Right cardiac atrium (tissue), 5 donors: Measurements from ENCODE around the gene HIC2. TPM values are rescaled to one million over a fixed set of nuclear protein-coding genes. Genes with fewer than 3 reads are reported as not detected.
"Not testable (repeated sequence)": the region's sequence is repeated elsewhere in the genome, so short reads cannot be mapped to it uniquely, and the experiment has no call there.

Experiments used
- ATAC-seq, 2 donors: fragments of 200-7000 bp; cut with Tn5 transposase; one replicate each; pipeline versions ENCODE4 v1.8.0 to v1.9.1; 2020; ENCODE audit warnings: moderate library complexity in 2 of 2, mild to moderate bottlenecking in 1 of 2
- DNase-seq, 3 donors: peaks; one replicate each; pipeline ENCODE4 v3.0.0-alpha.2; 2020
- H3K27ac ChIP-seq: one replicate; pipeline ENCODE4 v1.5.1; 2013; ENCODE audit warnings: mild to moderate bottlenecking, low read length, control low read depth, moderate library complexity
- H3K27me3 ChIP-seq: one replicate; pipeline ENCODE4 v1.6.1; 2013; ENCODE audit not compliant: control insufficient read depth, insufficient read depth
- H3K4me1 ChIP-seq: one replicate; pipeline ENCODE4 v1.6.1; 2013; ENCODE audit warnings: low read length; ENCODE audit not compliant: control insufficient read depth, insufficient read depth
- H3K4me3 ChIP-seq: one replicate; pipeline ENCODE4 v1.5.1; 2013; ENCODE audit warnings: low read length, control low read depth
- H3K9me3 ChIP-seq: one replicate; pipeline ENCODE4 v1.6.1; 2013; ENCODE audit warnings: low read length; ENCODE audit not compliant: control insufficient read depth
- WGBS: extraction: QIAGEN DNeasy Blood & Tissue Kit; methylation state at CpG from one replicate; pipeline ENCODE4 v1.1.7; 2013; 5-methylcytosine and 5-hydroxymethylcytosine counted together
- intact Hi-C, 4 donors: fragments of 100-400 bp; cut with DNase I; formaldehyde crosslinking; loops; one replicate each; pipeline versions ENCODE4 v1.11.0 to v1.14.0; 2022 to 2023
- polyA plus RNA-seq: library from polyadenylated mRNA; stranded (reverse); fragments of 200-250 nt; gene quantifications from one replicate; pipeline ENCODE4 v1.2.3, GENCODE V29; 2013
- total RNA-seq, 4 donors: library from RNA; stranded (reverse); fragmentation: NEBNext Ultra II Directional; extraction: Animal tissue kit (Norgen Biotek cat#: 25700); gene quantifications; one replicate each; pipeline ENCODE4 v1.2.1, GENCODE V29; 2021
- donor health status: healthy with polysubstance abuse.
- donor health status: DM: no; HTN: yes; CAD: no.
- donor health status: DM: no; HTN: no; CAD: no.
- donor health status: DM: no; HTN: yes; CAD: no; lungs with severe emphysema.
- donor health status: DM: yes; HTN: yes; CAD: no.

The HIC2 gene
- total and polyA plus RNA-seq, 5 donors: 1.1 to 2.1 (median 1.8) TPM

DNA sequence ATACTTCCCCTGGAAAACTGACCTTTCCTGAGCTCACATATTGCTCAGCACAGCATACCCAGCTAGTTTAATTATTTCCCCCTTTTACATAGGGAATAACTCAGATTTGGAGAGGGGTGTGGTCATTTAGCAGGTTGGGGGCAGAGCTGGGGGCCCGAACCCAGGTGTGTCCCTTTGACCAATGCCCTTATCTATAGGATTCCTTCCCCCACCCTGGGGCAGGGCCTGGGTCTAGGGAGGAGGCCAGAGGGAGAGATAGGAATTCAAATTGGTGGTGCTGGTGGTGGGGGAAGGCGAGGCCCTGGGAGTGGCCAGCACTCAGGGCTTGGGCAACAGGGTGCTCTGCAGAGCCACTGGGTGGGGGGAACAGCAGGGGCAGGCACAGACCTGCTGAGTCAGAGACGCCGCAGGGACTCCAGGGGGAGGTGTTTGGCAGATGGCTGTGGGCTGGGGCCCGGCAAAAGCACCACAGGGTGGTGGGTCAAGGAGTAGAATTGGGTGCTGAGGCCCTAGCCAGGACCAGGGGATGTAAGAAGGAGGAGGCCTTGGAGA lies 14.3 kb upstream of the HIC2 start:
- 81% methylated on average over 1 of the region's 5 CpGs for WGBS
- H3K4me3 ChIP-seq, H3K27me3 ChIP-seq, ATAC-seq, DNase-seq, H3K27ac ChIP-seq, H3K9me3 ChIP-seq, H3K4me1 ChIP-seq, intact Hi-C loops: not testable (repeated sequence)

DNA sequence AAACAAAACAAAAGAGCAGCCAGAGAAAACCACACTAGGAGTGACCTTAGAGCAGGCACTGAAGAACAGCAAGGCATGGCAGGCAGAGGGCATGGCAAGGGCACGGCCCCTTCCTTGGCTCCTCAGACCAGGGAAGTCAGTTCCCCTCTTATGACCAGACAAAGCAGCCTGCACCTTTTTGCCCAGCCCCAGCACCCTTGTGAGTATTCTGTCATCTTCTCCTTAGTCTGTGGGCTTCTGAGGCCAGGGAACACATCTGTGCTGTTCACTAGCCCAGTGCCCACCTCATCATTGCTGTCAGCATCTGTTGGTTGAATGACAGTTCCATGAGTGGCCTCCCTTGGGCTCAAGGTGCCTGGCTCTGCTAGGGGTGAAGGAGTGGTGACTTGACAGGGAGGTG lies 10.0 kb upstream of the HIC2 start:
- DNase-seq, ATAC-seq: not testable (repeated sequence)

DNA sequence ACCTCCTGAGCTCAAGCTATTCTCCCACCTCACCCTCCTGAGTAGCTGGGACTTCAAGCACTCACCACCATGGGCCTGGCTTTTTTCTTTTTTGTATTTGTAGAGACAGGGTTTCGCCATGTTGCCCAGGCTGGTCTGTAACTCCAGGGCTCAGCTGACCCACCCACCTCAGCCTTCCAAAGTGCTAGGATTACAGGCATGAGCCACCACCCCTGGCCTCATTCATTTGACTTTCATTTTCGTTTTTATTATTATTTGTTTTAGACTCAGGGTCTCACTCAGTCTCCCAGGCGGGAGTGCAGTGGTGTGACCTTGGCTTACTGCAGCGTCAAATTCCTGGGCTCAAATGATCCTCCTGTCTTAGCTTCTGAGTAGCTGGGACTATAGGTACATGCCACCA lies 9.4 kb upstream of the HIC2 start:
- H3K4me3 ChIP-seq, H3K27me3 ChIP-seq, DNase-seq, H3K4me1 ChIP-seq, H3K27ac ChIP-seq, intact Hi-C loops, ATAC-seq, H3K9me3 ChIP-seq: not testable (repeated sequence)
- 60% methylated on average over 1 of the region's 4 CpGs for WGBS

More for the DNA sequence above, 10.0 kb upstream of the HIC2 start:
- H3K4me3 ChIP-seq, H3K27ac ChIP-seq, intact Hi-C loops, H3K27me3 ChIP-seq, H3K4me1 ChIP-seq, H3K9me3 ChIP-seq: not testable (repeated sequence)
- 100% methylated on average over 1 of the region's 1 CpG for WGBS

GRCh38 chr22:21416375-21416774 lies 796 bp upstream of the HIC2 start:
- H3K27ac ChIP-seq, H3K4me3 ChIP-seq, intact Hi-C loops, H3K4me1 ChIP-seq, H3K27me3 ChIP-seq, H3K9me3 ChIP-seq: not testable (repeated sequence)
- ATAC-seq: peak; percentile 7 to 37
- DNase-seq: peak in 1 of 3 donors; percentile 3
- WGBS: 27% methylated on average over 6 of the region's 25 CpGs

GRCh38 chr22:21417853-21418252 lies 682 bp downstream of the HIC2 start:
- ATAC-seq (peak; percentile 19 to 24), DNase-seq (peak; percentile 37 to 81 (median 74))
- H3K27ac ChIP-seq, intact Hi-C loops, H3K27me3 ChIP-seq, H3K9me3 ChIP-seq, H3K4me1 ChIP-seq: not testable (repeated sequence)
- H3K4me3 ChIP-seq: peak overlapping the region; percentile 57
- WGBS: under 1% methylated on average over 18 of the region's 33 CpGs

- H3K9me3 ChIP-seq, ATAC-seq: not testable (repeated sequence)
- 76% methylated on average over 5 of the region's 15 CpGs for WGBS
Observed at GRCh38 chr22:21418974-21419638, 1.9 kb downstream of the HIC2 start.

DNA sequence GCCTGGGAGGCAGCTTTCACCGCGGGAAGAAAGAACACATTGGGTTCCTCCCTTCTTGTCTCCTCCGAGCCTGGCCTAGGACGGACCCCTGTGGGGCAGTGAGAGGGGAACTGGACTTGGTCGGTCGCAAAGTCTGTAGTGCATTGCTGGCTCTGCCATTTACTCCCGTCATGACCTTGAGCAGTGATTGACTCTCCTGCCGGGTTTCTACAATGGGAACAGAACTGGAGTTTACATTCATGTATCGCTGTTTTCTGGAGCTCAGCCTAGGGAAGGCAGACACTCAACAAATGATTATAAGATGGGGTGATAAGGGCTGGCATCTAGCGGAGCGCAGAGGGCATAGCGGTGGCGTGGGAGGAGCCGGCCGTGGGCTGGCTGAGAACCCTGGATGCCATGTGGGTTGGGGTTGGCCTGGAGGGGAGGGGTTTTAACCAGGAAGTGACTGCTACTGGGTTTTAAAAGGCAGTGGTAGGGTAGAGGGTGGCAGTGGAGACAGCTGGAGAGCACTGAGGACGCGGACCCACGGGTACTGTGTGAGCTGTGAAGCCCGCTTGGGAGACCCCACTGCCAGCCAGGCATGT lies 3.1 kb downstream of the HIC2 start:
- H3K27me3 ChIP-seq, H3K27ac ChIP-seq, intact Hi-C loops, H3K4me1 ChIP-seq, DNase-seq, ATAC-seq, H3K9me3 ChIP-seq, H3K4me3 ChIP-seq: not testable (repeated sequence)
- WGBS: 39% methylated on average over 5 of the region's 19 CpGs

More at GRCh38 chr22:21418974-21419638, 1.9 kb downstream of the HIC2 start:
- H3K4me3 ChIP-seq, intact Hi-C loops, H3K27me3 ChIP-seq, H3K4me1 ChIP-seq, H3K27ac ChIP-seq: not testable (repeated sequence)
- peak in 1 of 3 donors; percentile 21 for DNase-seq

- 17% methylated on average over 3 of the region's 12 CpGs for WGBS
- peak; percentile 61 to 71 for ATAC-seq
Observed at GRCh38 chr22:21424084-21424709, 7.0 kb downstream of the HIC2 start.

GRCh38 chr22:21434378-21435233 lies 17.4 kb downstream of the HIC2 start:
- H3K27ac ChIP-seq, H3K27me3 ChIP-seq, intact Hi-C loops, H3K4me1 ChIP-seq, DNase-seq, ATAC-seq, H3K4me3 ChIP-seq, H3K9me3 ChIP-seq: not testable (repeated sequence)
- no CpG with 5 or more reads among the region's 15 CpGs for WGBS

More at GRCh38 chr22:21424084-21424709, 7.0 kb downstream of the HIC2 start:
- DNase-seq, intact Hi-C loops, H3K4me1 ChIP-seq, H3K9me3 ChIP-seq, H3K27ac ChIP-seq, H3K27me3 ChIP-seq, H3K4me3 ChIP-seq: not testable (repeated sequence)

DNA sequence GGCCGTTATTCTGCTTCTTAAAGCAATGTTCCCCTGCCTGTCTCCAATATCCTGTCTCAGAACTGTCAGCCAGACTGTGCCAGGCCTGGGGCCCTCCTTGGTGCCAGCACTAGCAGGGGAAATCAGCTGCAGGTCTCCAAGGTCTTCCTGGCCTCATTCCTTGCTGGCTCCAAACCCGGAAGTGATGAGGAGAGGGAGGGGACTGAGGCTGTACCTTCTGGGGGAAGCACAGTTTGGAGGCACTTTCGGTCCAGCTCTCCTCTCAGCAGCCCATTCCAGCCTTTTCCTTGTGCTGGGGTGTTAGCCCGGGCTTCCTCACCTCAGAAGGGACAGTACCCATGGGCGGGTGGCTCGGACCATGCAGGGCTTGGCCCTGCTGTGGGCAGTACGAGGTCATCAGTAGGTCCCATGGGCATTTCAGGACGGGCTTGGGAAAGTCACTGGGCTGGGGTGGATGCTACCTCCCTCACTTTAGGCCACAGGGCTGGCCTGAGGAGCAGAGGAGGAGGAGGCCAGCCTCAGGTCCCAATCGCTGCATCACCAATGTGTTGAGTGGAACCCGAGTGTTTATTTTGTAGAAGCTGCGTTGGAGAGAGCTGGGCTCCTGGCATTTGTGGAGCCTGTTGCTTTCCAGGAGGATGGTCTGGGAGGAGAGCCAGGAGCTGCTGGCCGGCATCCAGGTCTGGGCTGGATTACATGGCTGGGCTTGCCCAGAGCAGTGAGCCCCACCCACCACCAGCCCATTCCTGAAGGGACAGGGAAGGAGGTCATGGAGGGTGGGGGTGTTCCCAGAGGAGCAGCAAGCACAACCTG lies 19.0 kb downstream of the HIC2 start:
- H3K9me3 ChIP-seq, H3K27me3 ChIP-seq, H3K4me1 ChIP-seq, H3K27ac ChIP-seq, intact Hi-C loops, H3K4me3 ChIP-seq: not testable (repeated sequence)
- ATAC-seq (peak; percentile 89 to 90), DNase-seq (peak in 2 of 3 donors; percentile 39 to 44)
- whole genome bisulfite sequencing: 16% methylated on average over 3 of the region's 12 CpGs
